SK-N-MC (cell line): ENCODE results near the gene SRRM4.

Experiments used
- DNase-seq: peaks from one replicate; pipeline ENCODE4 v3.0.0-alpha.2; 2011; ENCODE audit warnings: low read depth, low spot score
- H3K27ac ChIP-seq: fragments of 200-600 bp; sonication (generic); 2 replicates; pipeline ENCODE4 v1.5.1; 2016; ENCODE audit warnings: mixed run types
- H3K36me3 ChIP-seq: fragments of 200-600 bp; sonication (generic); 2 replicates; pipeline ENCODE4 v1.6.1; 2017; ENCODE audit warnings: antibody characterized with exemption, low read length, mixed read lengths; ENCODE audit not compliant: insufficient read depth
- H3K4me3 ChIP-seq: fragments of 200-600 bp; sonication (generic); 2 replicates; pipeline ENCODE4 v1.5.1; 2016
- H3K9ac ChIP-seq: fragments of 200-600 bp; sonication (generic); 2 replicates; pipeline ENCODE4 v1.8.0; 2017; ENCODE audit warnings: mixed run types, mixed read lengths; ENCODE audit not compliant: insufficient read length
- H3K9me3 ChIP-seq: fragments of 200-600 bp; sonication (generic); 2 replicates; pipeline ENCODE4 v1.6.1; 2017; ENCODE audit warnings: low read depth, mild to moderate bottlenecking, antibody characterized with exemption, low read length, moderate library complexity, mixed read lengths
- EZH2 ChIP-seq: fragments of 200-600 bp; sonication (generic); IDR thresholded peaks from one replicate; pipeline ENCODE4 v1.6.1; 2017; ENCODE audit warnings: antibody characterized with exemption
- FOXP2 ChIP-seq: optimal IDR thresholded peaks from 2 replicates; pipeline ENCODE3; 2011; ENCODE audit warnings: mild to moderate bottlenecking, moderate library complexity; ENCODE audit not compliant: insufficient read depth; ENCODE audit errors: extremely low read length, control extremely low read depth
- POLR2AphosphoS5 ChIP-seq: IDR thresholded peaks from 2 replicates; pipeline ENCODE4 v1.6.1; 2012; ENCODE audit warnings: mild to moderate bottlenecking, low read depth, low read length, borderline replicate concordance

SRRM4 gene

DNA sequence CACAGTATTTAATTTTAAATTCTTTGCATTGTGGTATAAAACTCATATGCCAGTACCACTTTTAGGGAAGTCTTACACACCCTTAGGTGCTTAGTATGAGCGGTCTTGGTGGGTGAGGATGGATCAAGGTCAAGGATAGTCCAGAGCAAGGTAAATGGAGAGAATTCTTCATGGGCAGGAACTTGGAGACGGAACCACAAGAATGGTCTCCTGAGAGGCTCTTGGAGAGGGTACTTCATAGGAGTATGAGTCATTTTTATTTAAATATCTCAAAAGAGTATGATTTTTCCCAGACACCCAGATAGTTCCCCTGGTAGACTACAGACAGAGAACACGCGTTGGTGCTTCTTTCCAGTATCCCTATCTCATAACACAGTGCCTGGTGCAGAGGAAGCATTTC lies 219.3 kb downstream of the SRRM4 start:
- H3K27ac ChIP-seq: peak overlapping the region; percentile 42; the same call in 1 of the 2 replicates
- H3K4me3 ChIP-seq: no peak overlapping the region
- DNase-seq: no peak
- no peak overlapping the region for H3K9ac ChIP-seq
- H3K9me3 ChIP-seq: no peaks in the 10 kb centered on the region
- TF ChIP-seq EZH2 (no peak), FOXP2 (no peak), POLR2AphosphoS5 (no peak)
- no peaks in the 10 kb centered on the region; the same call in 1 of the 2 replicates for H3K36me3 ChIP-seq

DNA sequence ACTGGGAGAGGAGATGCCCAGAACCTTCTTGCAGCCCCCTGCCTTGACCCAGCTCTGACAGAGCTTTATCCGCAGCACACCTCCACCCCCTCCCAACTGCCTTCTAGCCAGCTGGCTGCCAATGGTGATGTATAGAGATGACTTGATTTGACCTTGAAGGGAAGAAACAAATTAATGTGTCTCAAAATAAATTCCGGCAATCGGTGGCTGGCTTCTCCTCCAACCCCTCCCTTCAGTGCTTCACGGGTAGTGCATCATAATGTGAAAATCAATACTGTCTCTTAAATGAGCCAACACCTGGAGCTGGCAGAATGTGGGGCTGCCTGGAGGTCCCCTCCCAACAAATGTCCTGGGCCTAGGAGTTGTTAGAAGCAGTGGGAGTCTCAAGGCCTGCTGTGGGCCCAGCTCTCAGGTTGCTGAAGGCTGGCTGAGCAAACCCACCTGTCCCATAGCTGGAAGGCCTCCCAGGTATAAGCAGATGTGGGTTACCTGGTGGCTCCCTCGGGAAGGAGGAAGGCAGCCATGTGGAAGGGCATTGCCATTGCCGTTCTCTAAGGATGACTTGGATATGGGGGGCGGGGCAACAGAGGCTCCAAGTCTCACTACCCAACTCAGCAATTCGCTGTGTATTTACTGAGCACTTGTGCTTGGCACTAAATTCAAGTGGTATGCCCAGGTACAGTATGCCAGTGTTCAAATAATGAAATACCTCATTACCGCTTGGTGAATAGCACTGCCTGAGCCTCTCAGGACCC lies 220.6 kb downstream of the SRRM4 start:
- Histone ChIP-seq H3K9me3 (no peaks in the 10 kb centered on the region), H3K9ac (no peak overlapping the region), H3K4me3 (no peak overlapping the region), H3K27ac (no peak overlapping the region), H3K36me3 (no peaks in the 10 kb centered on the region)
- no peak for DNase-seq
- TF ChIP-seq FOXP2 (no peak), EZH2 (no peak), POLR2AphosphoS5 (no peak)

DNA sequence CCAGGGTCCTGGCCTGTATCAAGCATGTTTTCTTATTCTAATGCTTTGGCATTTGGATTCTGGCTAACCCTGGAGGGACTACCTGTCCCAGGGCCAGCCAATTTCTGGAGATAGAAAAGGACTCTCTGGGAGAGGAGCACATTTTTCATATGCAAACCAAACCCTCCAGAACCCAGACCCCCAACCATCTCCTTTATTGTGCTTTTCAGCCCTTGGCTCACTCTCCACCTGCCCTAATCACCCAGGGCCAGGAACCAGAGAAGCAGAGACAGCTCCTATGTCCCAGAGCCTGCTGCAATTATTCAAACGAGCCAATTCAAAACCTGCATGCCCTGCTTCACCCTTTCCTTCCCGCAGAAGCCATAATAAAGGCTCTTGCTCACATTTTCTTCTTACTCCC lies 221.2 kb downstream of the SRRM4 start:
- DNase-seq: no peak

DNA sequence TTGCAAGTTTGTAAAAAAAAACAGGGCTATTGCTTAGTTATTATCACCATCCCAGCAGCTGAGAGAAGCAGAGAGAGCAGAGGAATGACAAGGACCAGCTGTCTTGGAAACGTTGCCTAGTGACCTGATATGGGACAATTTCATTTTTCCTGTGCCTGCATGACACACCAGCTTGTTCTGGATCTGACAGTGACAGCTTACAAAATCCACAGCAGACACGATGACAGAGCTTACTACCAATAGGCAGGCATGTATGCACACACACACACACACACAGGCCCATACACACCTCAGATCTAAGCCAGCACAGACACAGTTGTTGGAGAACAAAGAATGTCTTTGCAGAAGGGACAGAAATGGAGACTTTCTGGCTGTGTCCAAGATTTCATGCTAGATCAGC lies 222.8 kb downstream of the SRRM4 start:
- Histone ChIP-seq H3K9me3 (no peaks in the 10 kb centered on the region), H3K36me3 (no peaks in the 10 kb centered on the region), H3K4me3 (no peak overlapping the region), H3K9ac (no peak overlapping the region), H3K27ac (no peak overlapping the region)
- no peak for TF ChIP-seq EZH2
- no peak for TF ChIP-seq FOXP2
- no peak for TF ChIP-seq POLR2AphosphoS5
- DNase-seq: no peak

More for the DNA sequence above, 221.2 kb downstream of the SRRM4 start:
- Histone ChIP-seq H3K9ac (no peak overlapping the region), H3K4me3 (no peak overlapping the region), H3K36me3 (no peaks in the 10 kb centered on the region), H3K27ac (no peak overlapping the region), H3K9me3 (no peaks in the 10 kb centered on the region)
- TF ChIP-seq FOXP2 (no peak), EZH2 (no peak), POLR2AphosphoS5 (no peak)

DNA sequence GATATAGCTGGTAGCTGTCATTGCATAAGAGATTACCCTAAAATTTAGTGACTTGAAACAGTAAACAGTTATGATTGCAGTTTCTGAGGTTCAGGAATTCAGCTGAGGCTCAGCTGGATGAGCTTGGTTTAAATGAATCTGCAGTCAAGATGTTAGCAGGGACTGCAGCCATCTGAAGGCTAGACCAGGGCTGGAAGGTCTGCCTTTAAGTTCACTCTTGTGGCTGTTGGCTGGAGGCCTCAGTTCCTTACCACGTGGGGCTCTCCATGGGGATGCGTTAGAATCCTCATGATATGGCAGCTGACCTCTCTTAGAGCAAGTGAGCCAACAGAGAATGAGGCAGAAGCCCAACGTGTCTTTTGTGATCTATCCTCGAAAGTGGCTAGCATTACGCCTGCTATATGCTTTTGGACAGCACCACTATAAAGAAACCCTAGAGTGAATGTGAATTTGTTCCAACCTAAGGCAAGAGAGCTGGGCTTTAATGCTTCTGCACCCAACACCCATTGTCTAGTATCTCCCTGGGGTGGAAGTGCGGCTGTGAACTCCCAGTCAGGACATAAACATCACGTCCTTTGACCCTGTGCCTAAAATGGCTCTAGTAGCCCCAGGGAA lies 223.4 kb downstream of the SRRM4 start:
- TF ChIP-seq EZH2: no peak
- TF ChIP-seq POLR2AphosphoS5: no peak
- TF ChIP-seq FOXP2: no peak
- Histone ChIP-seq H3K4me3 (no peak overlapping the region), H3K9ac (no peak overlapping the region), H3K9me3 (no peaks in the 10 kb centered on the region), H3K27ac (no peak overlapping the region), H3K36me3 (no peaks in the 10 kb centered on the region)
- DNase-seq: no peak

DNA sequence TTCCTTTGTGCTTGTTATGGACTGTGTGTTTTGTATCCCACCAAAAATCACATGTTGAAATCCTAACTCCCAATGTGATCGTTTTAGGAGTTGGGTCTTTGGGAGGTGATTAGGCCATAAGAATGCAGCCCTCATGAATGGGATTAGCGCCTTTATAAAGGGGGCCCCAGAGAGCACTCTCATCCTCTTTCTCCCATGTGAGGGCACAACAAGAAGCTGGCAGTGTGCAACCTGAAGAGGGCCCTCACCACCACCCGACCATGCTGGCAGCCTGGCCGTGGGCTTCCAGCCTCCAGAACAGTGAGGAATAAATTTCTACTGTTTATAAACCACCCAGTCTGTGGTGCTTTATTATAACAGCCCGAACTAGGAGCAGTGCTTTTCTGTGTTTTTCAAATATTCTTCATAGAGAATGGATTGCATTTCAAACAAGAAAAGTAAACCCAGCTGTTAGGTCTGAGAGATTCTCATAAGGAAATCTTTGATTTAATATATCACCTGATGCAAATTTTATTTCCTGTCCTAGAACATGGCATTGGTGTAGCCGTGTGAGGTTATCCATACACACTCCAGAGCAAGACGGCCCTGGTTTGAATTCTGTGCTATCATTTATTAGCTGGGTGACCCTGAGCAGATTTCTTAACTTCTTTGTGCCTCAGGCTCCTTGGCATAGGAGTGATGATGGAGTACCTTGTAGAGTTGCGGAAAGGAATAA lies 225.2 kb downstream of the SRRM4 start:
- Histone ChIP-seq H3K36me3 (no peaks in the 10 kb centered on the region), H3K9me3 (no peaks in the 10 kb centered on the region), H3K4me3 (0 out of 2 replicates have a peak overlapping the region, but pooled peaks have one; percentile 27), H3K9ac (no peak overlapping the region), H3K27ac (peak overlapping the region; percentile 63)
- TF ChIP-seq FOXP2: no peak
- TF ChIP-seq POLR2AphosphoS5: no peak
- TF ChIP-seq EZH2: no peak
- no peak for DNase-seq

DNA sequence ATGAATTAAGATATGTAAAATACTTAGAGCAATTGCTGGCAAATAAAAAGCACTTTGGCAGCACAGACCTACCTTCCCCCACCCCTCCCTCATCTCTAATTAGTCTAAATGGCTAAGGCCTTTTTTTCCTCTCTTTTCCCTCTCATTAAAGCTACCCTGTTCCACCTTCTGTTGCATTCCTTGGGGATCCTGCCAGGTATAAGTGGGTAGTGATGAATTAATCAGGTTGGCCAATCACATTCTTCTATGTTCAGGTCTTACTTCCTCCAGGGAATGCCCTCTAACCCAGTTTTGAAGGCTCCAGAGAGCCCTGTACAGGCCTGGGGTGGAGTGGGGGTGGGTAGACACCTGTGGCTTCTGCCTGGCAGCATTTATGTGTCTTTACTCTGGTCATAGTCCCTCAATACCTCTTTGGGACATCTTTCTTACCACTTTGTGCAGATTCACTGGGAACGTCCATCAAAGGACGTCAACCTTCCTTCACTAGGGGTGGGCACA lies 225.8 kb downstream of the SRRM4 start:
- H3K9ac ChIP-seq: no peak overlapping the region
- no peak overlapping the region; the same call in 1 of the 2 replicates for H3K27ac ChIP-seq
- no peaks in the 10 kb centered on the region for H3K36me3 ChIP-seq
- DNase-seq: no peak
- H3K4me3 ChIP-seq: no peak overlapping the region
- TF ChIP-seq FOXP2: no peak
- no peak for TF ChIP-seq EZH2
- TF ChIP-seq POLR2AphosphoS5: no peak
- H3K9me3 ChIP-seq: no peaks in the 10 kb centered on the region

DNA sequence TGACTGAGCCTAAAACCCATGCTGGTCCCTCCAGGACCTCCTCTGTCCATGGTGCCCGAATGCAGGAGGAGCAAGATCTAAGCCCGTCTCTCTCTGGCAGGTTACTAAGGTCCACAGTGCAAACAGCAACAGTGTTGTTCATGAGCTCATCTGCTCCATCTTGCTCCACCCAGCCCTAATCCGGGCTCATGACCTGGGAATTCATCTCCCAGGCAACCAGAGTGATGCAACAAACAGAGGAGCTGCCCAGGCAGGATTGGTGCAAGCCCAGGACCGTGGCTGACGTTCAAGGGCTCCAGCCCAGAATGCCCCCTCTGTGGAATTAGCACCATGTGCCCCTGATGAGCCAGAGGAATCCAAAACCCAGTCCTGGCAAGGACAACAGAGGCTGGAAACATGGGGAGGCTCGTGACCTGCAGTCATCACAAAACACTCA lies 227.3 kb downstream of the SRRM4 start:
- no peak for DNase-seq
- no peaks in the 10 kb centered on the region for H3K9me3 ChIP-seq
- H3K4me3 ChIP-seq: no peak overlapping the region
- H3K9ac ChIP-seq: no peak overlapping the region
- H3K27ac ChIP-seq: no peak overlapping the region
- no peak for TF ChIP-seq EZH2
- no peak for TF ChIP-seq POLR2AphosphoS5
- no peak for TF ChIP-seq FOXP2
- no peaks in the 10 kb centered on the region for H3K36me3 ChIP-seq
